HepG2 (cell line): ENCODE measurements around the gene MEIS3. TPM values are rescaled to one million over a fixed set of nuclear protein-coding genes. Genes with fewer than 3 reads are reported as not detected.

Experiments
- AGO1 ChIP-seq: fragments of 200-400 bp; formaldehyde crosslinking; IDR thresholded peaks from 2 replicates; pipeline ENCODE4 v1.6.1; 2017; ENCODE audit warnings: mild to moderate bottlenecking, low read depth, low read length, moderate library complexity; ENCODE audit not compliant: poor library complexity, severe bottlenecking
- AHR ChIP-seq: IDR thresholded peaks from 2 replicates; pipeline ENCODE4 v1.6.1; 2018; ENCODE audit warnings: missing genetic modification reagents, missing compliant biosample characterization
- AKAP8 ChIP-seq: sonication (generic); formaldehyde crosslinking; IDR thresholded peaks from 2 replicates; pipeline ENCODE4 v1.5.1; 2020; ENCODE audit warnings: mild to moderate bottlenecking, missing genetic modification reagents
- ARID5B ChIP-seq: IDR thresholded peaks from 2 replicates; pipeline ENCODE4 v1.4.0; 2020; ENCODE audit warnings: mild to moderate bottlenecking, missing genetic modification reagents
- BRCA1 ChIP-seq: sonication (generic); formaldehyde crosslinking; IDR thresholded peaks from 2 replicates; pipeline ENCODE4 v1.4.0; 2020; ENCODE audit warnings: missing genetic modification reagents
- BRF2 ChIP-seq: sonication (generic); formaldehyde crosslinking; IDR thresholded peaks from 2 replicates; pipeline ENCODE4 v1.8.1; 2022; ENCODE audit warnings: mild to moderate bottlenecking, missing genetic modification reagents
- CREBL2 ChIP-seq: sonication (generic); formaldehyde crosslinking; IDR thresholded peaks from 2 replicates; pipeline ENCODE4 v1.8.1; 2023; ENCODE audit warnings: missing genetic modification reagents, mild to moderate bottlenecking, borderline replicate concordance
- FOXJ3 ChIP-seq: sonication (generic); formaldehyde crosslinking; IDR thresholded peaks from 2 replicates; pipeline ENCODE4 v1.4.0; 2020; ENCODE audit warnings: missing genetic modification reagents, mild to moderate bottlenecking, borderline replicate concordance
- IKZF5 ChIP-seq: IDR thresholded peaks from 2 replicates; pipeline ENCODE4 v1.6.1; 2018; ENCODE audit warnings: missing genetic modification reagents, mild to moderate bottlenecking, missing compliant biosample characterization
- NFYC ChIP-seq: IDR thresholded peaks from 2 replicates; pipeline ENCODE4 v1.6.1; 2016; ENCODE audit warnings: missing genetic modification reagents, missing compliant biosample characterization
- ZBTB49 ChIP-seq: sonication (generic); formaldehyde crosslinking; IDR thresholded peaks from 2 replicates; pipeline ENCODE4 v1.4.0; 2020; ENCODE audit warnings: missing genetic modification reagents, borderline replicate concordance
- ZNF232 ChIP-seq: sonication (generic); formaldehyde crosslinking; IDR thresholded peaks from 2 replicates; pipeline ENCODE4 v1.4.0; 2020; ENCODE audit warnings: missing genetic modification reagents, borderline replicate concordance
- ZNF274 ChIP-seq: sonication (generic); formaldehyde crosslinking; IDR thresholded peaks from 2 replicates; pipeline ENCODE4 v1.5.1; 2020; ENCODE audit warnings: mild to moderate bottlenecking, missing genetic modification reagents
- ZNF546 ChIP-seq: sonication (generic); formaldehyde crosslinking; conservative IDR thresholded peaks from 2 replicates; pipeline ENCODE4 v1.8.1; 2023; ENCODE audit warnings: mild to moderate bottlenecking, missing genetic modification reagents
- ZNF775 ChIP-seq: sonication (generic); formaldehyde crosslinking; IDR thresholded peaks from 2 replicates; pipeline ENCODE4 v1.4.0; 2020; ENCODE audit warnings: missing genetic modification reagents, mild to moderate bottlenecking, moderate library complexity, borderline replicate concordance
- ZNF776 ChIP-seq: sonication (generic); formaldehyde crosslinking; IDR thresholded peaks from 2 replicates; pipeline ENCODE4 v1.4.0; 2020; ENCODE audit warnings: mild to moderate bottlenecking, missing genetic modification reagents
- ZNF781 ChIP-seq: sonication (generic); formaldehyde crosslinking; IDR thresholded peaks from 2 replicates; pipeline ENCODE4 v1.5.1; 2020; ENCODE audit warnings: borderline replicate concordance, mild to moderate bottlenecking, missing genetic modification reagents; ENCODE audit errors: not compliant biosample characterization
- ZNF839 ChIP-seq: sonication (generic); formaldehyde crosslinking; IDR thresholded peaks from 2 replicates; pipeline ENCODE4 v1.4.0; 2020; ENCODE audit warnings: missing genetic modification reagents, mild to moderate bottlenecking, borderline replicate concordance
- polyA plus RNA-seq, 8 experiments: library from polyadenylated mRNA; depleted of rRNA in 3 of 8; stranded (reverse) in 7 of 8; unstranded in 1 of 8; fragments of >200 nt; fragmentation: Illumina TruSeq in 4 of 8; extraction: Trizol in 4 of 8; gene quantifications; 2 replicates each; pipeline versions ENCODE4 v1.2.1 to v1.2.3, GENCODE V29; 2011 to 2016; ENCODE audit warnings: low read depth in 4 of 8, missing spikeins in 1 of 8, mixed read lengths in 1 of 8; ENCODE audit not compliant: insufficient read depth in 1 of 8
- total RNA-seq, 5 experiments: library from RNA; depleted of rRNA; stranded (reverse); fragments of >200 nt; fragmentation: Illumina TruSeq; extraction: Trizol; gene quantifications; 2 replicates each; pipeline ENCODE4 v1.2.3, GENCODE V29; 2016; ENCODE audit warnings: low read depth in 1 of 5

MEIS3 gene
- total and polyA plus RNA-seq, 2 of the 13 experiments (the other 11 are each of a cell fraction or from before 2014, with no cell fraction given), result 0.09 to 0.70 TPM

GRCh38 chr19:47406711-47407416 is 12.5 kb downstream of the MEIS3 start (continued):
- TF ChIP-seq AGO1 (no peak), BRF2 (CRISPR knock-in tag) (no peak), ZNF274 (CRISPR knock-in tag) (no peak), ZBTB49 (CRISPR knock-in tag) (no peak), ZNF546 (peak; percentile 56; the same call in 1 of the 2 replicates), IKZF5 (CRISPR knock-in tag) (0 out of 2 replicates have a peak, but pooled peaks have one; percentile 30), ZNF775 (CRISPR knock-in tag) (no peak), AHR (CRISPR knock-in tag) (no peak), AKAP8 (CRISPR knock-in tag) (no peak), CREBL2 (no peak), ZNF232 (CRISPR knock-in tag) (peak; percentile 55; the same call in 1 of the 2 replicates), NFYC (no peak), ARID5B (CRISPR knock-in tag) (peak; percentile 17; the same call in 1 of the 2 replicates), ZNF776 (no peak), FOXJ3 (CRISPR knock-in tag) (no peak), ZNF839 (no peak), BRCA1 (CRISPR knock-in tag) (no peak), ZNF781 (CRISPR knock-in tag) (no peak)
